Measurements from ENCODE around the gene BHLHE40.

The BHLHE40 gene

DNA sequence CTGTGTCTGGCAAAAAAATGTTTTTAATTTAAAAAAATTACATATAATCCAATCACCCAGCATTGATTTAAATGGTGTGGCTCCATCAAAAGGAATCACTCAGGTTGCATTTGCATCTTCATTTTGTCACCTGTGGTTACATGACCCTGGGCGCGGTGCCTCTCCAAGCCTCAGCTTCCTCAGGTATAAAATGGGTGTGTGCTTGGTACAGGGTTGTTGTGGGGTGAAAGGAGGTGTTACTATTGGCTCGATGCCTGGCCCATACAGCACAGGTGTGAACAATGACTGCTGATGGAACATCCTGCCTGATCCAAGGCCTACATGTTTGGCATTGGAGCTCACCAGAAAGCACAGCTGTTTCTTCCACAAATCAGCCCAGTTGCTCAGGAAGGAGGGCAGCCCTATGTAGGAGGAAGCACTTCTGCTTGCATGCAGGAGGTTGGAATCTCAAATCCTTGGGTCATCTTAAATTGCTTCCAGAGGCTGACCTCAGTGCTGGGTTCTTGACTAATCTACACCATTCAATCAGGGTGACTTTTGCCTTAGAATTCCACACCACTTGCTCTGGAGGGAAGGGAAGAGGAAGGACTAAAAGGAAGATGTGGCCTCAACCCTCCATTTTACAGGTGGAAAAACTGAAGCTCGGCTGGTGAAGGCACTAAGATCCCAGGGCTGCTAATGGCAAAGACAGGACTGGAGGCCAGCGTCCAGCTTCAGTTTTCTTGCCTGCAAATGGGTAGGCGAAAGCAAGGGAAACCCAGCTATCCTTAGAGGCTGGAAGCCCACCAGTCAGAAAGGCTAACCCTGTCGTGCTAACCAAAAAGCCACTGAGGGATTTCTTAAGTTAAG, 31.7 kb downstream of the BHLHE40 start:
- TF ChIP-seq REST (IDR thresholded peaks at IDR 0.05; ENCODE audit: low read depth) (no peak), TAF1 (IDR thresholded peaks at IDR 0.05; ENCODE audit: low read depth) (no peak), NFIC (IDR thresholded peaks at IDR 0.05) (no peak), TCF12 (IDR thresholded peaks at IDR 0.05; ENCODE audit: low read depth) (no peak), FOXM1 (IDR thresholded peaks at IDR 0.05; ENCODE audit: borderline replicate concordance, low read depth) (no peak), RAD21 (IDR thresholded peaks at IDR 0.05; ENCODE audit: low read depth) (no peak), USF1 (IDR thresholded peaks at IDR 0.05) (no peak)

GRCh38 chr3:5011555-5012256, 32.5 kb downstream of the BHLHE40 start:
- TF ChIP-seq TEAD4 (IDR thresholded peaks at IDR 0.05) (no peak), YY1 (IDR thresholded peaks at IDR 0.05; ENCODE audit: low read depth) (no peak), RAD21 (IDR thresholded peaks at IDR 0.05; ENCODE audit: low read depth) (no peak), TCF12 (IDR thresholded peaks at IDR 0.05; ENCODE audit: low read depth) (no peak), CEBPB (IDR thresholded peaks at IDR 0.05) (no peak), REST (IDR thresholded peaks at IDR 0.05; ENCODE audit: low read depth) (no peak), EP300 (IDR thresholded peaks at IDR 0.05; ENCODE audit: borderline replicate concordance) (no peak), FOXM1 (IDR thresholded peaks at IDR 0.05; ENCODE audit: borderline replicate concordance, low read depth) (no peak), CREB1 (IDR thresholded peaks at IDR 0.05; ENCODE audit: low read depth) (no peak), USF1 (IDR thresholded peaks at IDR 0.05) (no peak), TAF1 (IDR thresholded peaks at IDR 0.05; ENCODE audit: low read depth) (no peak)
- TF ChIP-seq, protein P1, sequence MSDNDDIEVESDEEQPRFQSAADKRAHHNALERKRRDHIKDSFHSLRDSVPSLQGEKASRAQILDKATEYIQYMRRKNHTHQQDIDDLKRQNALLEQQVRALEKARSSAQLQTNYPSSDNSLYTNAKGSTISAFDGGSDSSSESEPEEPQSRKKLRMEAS (IDR thresholded peaks at IDR 0.05), result no peak

DNA sequence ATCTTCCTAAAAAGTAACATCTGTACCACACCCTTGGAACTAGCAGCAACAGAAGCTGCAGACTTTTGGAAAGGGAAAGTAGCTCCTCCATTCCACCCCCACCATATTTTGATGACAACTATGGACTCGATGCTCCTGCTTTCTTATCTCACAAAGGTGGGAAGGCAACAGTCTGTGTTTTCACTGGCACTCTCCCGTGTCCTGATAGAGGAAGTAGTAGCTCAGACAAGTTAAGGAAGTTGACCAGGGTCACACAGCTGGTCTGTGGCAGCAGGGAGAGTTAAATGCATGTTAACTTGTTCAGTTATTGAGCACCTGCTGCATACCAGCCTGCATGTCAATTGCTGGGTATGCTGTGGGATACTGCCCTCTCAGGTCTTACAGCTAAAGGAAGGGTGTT, 33.1 kb downstream of the BHLHE40 start:
- no peak for TF ChIP-seq RAD21 (IDR thresholded peaks at IDR 0.05; ENCODE audit: low read depth)
- no peak for TF ChIP-seq ZBTB7A (IDR thresholded peaks at IDR 0.05; ENCODE audit: low read depth)
- no peak for TF ChIP-seq TCF12 (IDR thresholded peaks at IDR 0.05; ENCODE audit: low read depth)
- no peak for TF ChIP-seq YY1 (IDR thresholded peaks at IDR 0.05; ENCODE audit: low read depth)
- no peak for TF ChIP-seq CREB1 (IDR thresholded peaks at IDR 0.05; ENCODE audit: low read depth)
- TF ChIP-seq TEAD4 (IDR thresholded peaks at IDR 0.05), result no peak
- TF ChIP-seq FOXM1 (IDR thresholded peaks at IDR 0.05; ENCODE audit: borderline replicate concordance, low read depth), result no peak
- TF ChIP-seq REST (IDR thresholded peaks at IDR 0.05; ENCODE audit: low read depth), result no peak
- TF ChIP-seq EGR1 (IDR thresholded peaks at IDR 0.05), result no peak
- TF ChIP-seq CEBPB (IDR thresholded peaks at IDR 0.05), result no peak
- no peak for TF ChIP-seq TAF1 (IDR thresholded peaks at IDR 0.05; ENCODE audit: low read depth)

Data from Ishikawa (cell line).